Psoas muscle (tissue), 8 donors: Measurements from ENCODE around the gene DDO. TPM values are rescaled to one million over a fixed set of nuclear protein-coding genes. Genes with fewer than 3 reads are reported as not detected.

ENCODE experiments used
- ATAC-seq, 4 donors: fragments of 200-7000 bp; cut with Tn5 transposase; one replicate each; pipeline ENCODE4 v1.9.1; 2020; ENCODE audit warnings: moderate library complexity in 3 of 4, mild to moderate bottlenecking in 2 of 4
- DNase-seq, 2 donors: peaks; one replicate each; pipeline ENCODE4 v3.0.0-alpha.2; 2020
- H3K27ac ChIP-seq: fragments of 200-600 bp; one replicate; pipeline ENCODE4 v1.8.0; 2022
- H3K27me3 ChIP-seq, 3 donors: fragments of 200-600 bp in 1 of 3; one replicate each; pipeline versions ENCODE4 v1.6.1 to v1.8.0; 2013 to 2022; ENCODE audit warnings: low read length in 2 of 3, mild to moderate bottlenecking in 2 of 3, moderate library complexity in 1 of 3; ENCODE audit not compliant: insufficient read depth in 3 of 3
- H3K36me3 ChIP-seq, 2 donors: fragments of 200-600 bp in 1 of 2; one replicate each; pipeline versions ENCODE4 v1.6.1 to v1.8.0; 2013 to 2022; ENCODE audit warnings: low read depth in 1 of 2, mild to moderate bottlenecking in 1 of 2, moderate library complexity in 1 of 2; ENCODE audit not compliant: insufficient read depth in 1 of 2
- H3K4me1 ChIP-seq: fragments of 200-600 bp; one replicate; pipeline ENCODE4 v1.8.0; 2022
- H3K4me3 ChIP-seq: fragments of 200-600 bp; one replicate; pipeline ENCODE4 v1.8.0; 2022; ENCODE audit warnings: mild to moderate bottlenecking
- H3K9me3 ChIP-seq: fragments of 200-600 bp; one replicate; pipeline ENCODE4 v1.8.0; 2022
- WGBS, 3 donors: extraction: QIAGEN DNeasy Blood & Tissue Kit; methylation state at CpG; one replicate each; pipeline versions ENCODE4 v1.1.6 to v1.1.7; 2013; 5-methylcytosine and 5-hydroxymethylcytosine counted together
- intact Hi-C, 2 donors: fragments of 100-400 bp; cut with DNase I; formaldehyde crosslinking; loops; one replicate each; pipeline versions ENCODE4 v1.11.0 to v1.14.2; 2022
- polyA plus RNA-seq, 3 donors: library from polyadenylated mRNA; stranded (reverse); fragments of 200-250 nt; gene quantifications; one replicate each; pipeline ENCODE4 v1.2.3, GENCODE V29; 2013
- total RNA-seq, 4 donors: library from RNA; stranded (reverse); fragmentation: NEBNext Ultra II Directional in 2 of 4; extraction: Animal tissue kit (Norgen Biotek cat#: 25700) in 2 of 4; gene quantifications; one replicate each; pipeline versions ENCODE4 v1.2.1 to v1.2.4, GENCODE V29; 2021 to 2023
- TF ChIP-seq, protein P1 (sequence below): fragments of 200-600 bp; IDR thresholded peaks from one replicate; pipeline ENCODE4 v1.8.0; 2022; ENCODE audit warnings: antibody characterized with exemption
- donor health status: healthy with polysubstance abuse.
- donor health status: DM: no; HTN: no; CAD: no; lungs with moderate emphysema.
- donor health status: Bipolar disorder and iron deficiency.
- donor health status: healthy.
- donor health status: DM: yes; HTN: yes; CAD: no.
- donor health status: DM: no; HTN: no; CAD: no.
- donor health status: DM: no; HTN: no; CAD: no.
- donor health status: DM: yes; HTN: yes; CAD: no.

The DDO gene
- total and polyA plus RNA-seq, 7 donors = 1.7 to 9.7 (median 4.8) TPM

DNA sequence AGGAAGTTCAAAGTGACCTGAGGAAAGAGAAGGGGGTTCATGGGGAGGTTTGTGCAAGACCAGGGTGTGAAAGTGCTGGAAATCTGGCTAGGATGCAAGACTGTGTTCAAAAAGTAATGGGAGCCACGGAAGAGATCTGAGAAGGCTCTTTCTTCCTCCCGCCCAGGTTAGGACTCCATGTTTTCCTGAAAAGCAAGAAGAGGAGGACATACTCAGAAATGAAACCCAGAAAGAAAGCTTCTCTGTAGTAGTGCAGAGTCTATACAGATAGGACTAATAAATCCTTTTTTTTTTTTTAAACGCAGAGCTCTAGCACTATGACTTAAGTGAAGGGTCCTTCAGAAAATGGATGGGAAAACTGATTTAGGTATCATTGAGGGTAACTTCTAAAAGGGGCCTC lies 3.2 kb upstream of the DDO start:
- no peak for ATAC-seq
- TF ChIP-seq, protein P1, sequence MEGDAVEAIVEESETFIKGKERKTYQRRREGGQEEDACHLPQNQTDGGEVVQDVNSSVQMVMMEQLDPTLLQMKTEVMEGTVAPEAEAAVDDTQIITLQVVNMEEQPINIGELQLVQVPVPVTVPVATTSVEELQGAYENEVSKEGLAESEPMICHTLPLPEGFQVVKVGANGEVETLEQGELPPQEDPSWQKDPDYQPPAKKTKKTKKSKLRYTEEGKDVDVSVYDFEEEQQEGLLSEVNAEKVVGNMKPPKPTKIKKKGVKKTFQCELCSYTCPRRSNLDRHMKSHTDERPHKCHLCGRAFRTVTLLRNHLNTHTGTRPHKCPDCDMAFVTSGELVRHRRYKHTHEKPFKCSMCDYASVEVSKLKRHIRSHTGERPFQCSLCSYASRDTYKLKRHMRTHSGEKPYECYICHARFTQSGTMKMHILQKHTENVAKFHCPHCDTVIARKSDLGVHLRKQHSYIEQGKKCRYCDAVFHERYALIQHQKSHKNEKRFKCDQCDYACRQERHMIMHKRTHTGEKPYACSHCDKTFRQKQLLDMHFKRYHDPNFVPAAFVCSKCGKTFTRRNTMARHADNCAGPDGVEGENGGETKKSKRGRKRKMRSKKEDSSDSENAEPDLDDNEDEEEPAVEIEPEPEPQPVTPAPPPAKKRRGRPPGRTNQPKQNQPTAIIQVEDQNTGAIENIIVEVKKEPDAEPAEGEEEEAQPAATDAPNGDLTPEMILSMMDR = no peak
- H3K27ac ChIP-seq = no peak overlapping the region
- H3K36me3 ChIP-seq = no peaks in the 10 kb centered on the region
- no peaks in the 10 kb centered on the region for H3K9me3 ChIP-seq
- peaks cover 0 to 7% (median 0%) of the 10 kb centered on the region in 3 donors for H3K27me3 ChIP-seq
- intact Hi-C loops = no loop called here
- H3K4me1 ChIP-seq = peaks cover 12% of the 10 kb centered on the region
- 83 to 85% (median 84%) methylated on average over 3 of the region's 3 CpGs for WGBS, 3 donors
- H3K4me3 ChIP-seq = no peak overlapping the region
- no peak for DNase-seq

DNA sequence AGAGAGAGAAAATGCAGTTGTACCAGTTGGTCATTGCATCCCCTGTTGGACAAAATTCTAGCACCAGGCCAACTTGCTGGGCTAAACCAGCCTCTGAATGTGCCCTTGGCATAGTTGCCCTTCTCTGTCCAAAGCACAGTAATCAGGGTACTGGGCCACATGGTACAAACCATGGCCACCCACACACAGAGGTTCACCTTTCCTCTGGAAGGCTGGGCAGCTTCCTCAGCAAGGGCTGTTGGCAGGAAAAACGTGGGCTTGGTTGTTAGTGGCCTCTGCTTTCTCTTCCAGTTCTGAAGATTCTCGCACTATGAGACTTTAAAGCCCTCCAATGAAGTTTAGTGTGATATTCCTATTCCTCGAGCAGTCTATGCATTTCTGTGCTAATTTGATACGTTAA lies 706 bp downstream of the DDO start:
- DNase-seq (no peak), ATAC-seq (peak in 2 of 4 donors; percentile 22 to 23)
- intact Hi-C loops = no loop called here
- peaks cover 0 to 10% of the 10 kb centered on the region in 2 donors for H3K36me3 ChIP-seq
- H3K27ac ChIP-seq = peak overlapping the region; percentile 88
- peaks cover 12% of the 10 kb centered on the region for H3K4me1 ChIP-seq
- WGBS, 3 donors = 27 to 33% (median 29%) methylated on average over 4 of the region's 4 CpGs
- TF ChIP-seq, protein P1 = no peak
- H3K9me3 ChIP-seq = no peaks in the 10 kb centered on the region
- H3K27me3 ChIP-seq = no peaks in the 10 kb centered on the region
- peak overlapping the region; percentile 64 for H3K4me3 ChIP-seq

DNA sequence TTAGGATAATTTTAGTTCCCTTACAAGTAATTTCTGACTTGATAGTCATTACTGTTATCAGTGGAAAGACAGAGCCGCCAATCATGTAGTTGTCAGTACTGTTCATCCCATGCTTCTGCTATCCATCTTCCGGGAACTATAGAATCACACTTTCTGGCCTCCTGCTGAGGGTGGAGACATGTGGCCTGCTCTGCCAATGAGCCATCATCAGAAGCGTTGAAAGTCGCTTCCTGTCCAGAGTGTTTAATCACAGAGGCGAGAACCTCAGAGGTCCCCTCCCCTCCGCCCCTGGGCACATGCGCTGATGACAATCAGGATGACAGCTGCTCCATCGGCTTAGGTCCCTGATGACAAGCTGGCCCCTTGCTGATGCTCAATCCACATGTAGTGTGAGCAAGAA lies 3.0 kb downstream of the DDO start:
- H3K4me1 ChIP-seq = peaks cover 12% of the 10 kb centered on the region
- H3K27me3 ChIP-seq = no peaks in the 10 kb centered on the region
- TF ChIP-seq, protein P1 = no peak
- peak in 1 of 4 donors; percentile 70 for ATAC-seq
- no peak for DNase-seq
- no peaks in the 10 kb centered on the region for H3K9me3 ChIP-seq
- H3K36me3 ChIP-seq = peaks cover 2 to 25% of the 10 kb centered on the region in 2 donors
- H3K4me3 ChIP-seq = no peak overlapping the region
- intact Hi-C loops = no loop called here
- 67 to 74% (median 71%) methylated on average over 8 of the region's 8 CpGs for WGBS, 3 donors
- no peak overlapping the region for H3K27ac ChIP-seq

DNA sequence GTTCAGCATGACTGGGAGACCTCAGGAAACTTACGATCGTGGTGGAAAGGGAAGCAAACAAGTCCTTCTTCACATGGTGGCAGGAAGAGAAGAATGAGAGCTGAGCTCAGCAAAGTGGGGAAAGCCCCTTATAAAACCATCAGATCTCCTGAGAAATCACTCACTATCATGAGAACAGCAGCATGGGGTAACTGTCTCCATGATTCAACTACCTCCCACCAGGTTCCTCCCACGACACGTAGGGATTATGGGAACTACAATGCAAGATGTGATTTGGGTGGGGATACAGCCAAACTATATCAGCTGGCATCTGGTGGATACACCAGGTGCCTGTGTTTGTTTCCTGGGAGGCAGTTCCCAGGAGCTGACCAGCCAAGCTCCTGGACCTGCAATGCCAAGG lies 4.9 kb downstream of the DDO start:
- Histone ChIP-seq H3K4me3 (no peak overlapping the region), H3K27me3 (no peaks in the 10 kb centered on the region), H3K36me3 (peaks cover 2 to 41% of the 10 kb centered on the region in 2 donors), H3K4me1 (peaks cover 12% of the 10 kb centered on the region), H3K9me3 (no peaks in the 10 kb centered on the region), H3K27ac (no peak overlapping the region)
- WGBS, 3 donors = 66 to 75% (median 74%) methylated on average over 4 of the region's 4 CpGs
- intact Hi-C loops = no loop called here
- TF ChIP-seq, protein P1 = no peak
- DNase-seq (no peak), ATAC-seq (no peak)

DNA sequence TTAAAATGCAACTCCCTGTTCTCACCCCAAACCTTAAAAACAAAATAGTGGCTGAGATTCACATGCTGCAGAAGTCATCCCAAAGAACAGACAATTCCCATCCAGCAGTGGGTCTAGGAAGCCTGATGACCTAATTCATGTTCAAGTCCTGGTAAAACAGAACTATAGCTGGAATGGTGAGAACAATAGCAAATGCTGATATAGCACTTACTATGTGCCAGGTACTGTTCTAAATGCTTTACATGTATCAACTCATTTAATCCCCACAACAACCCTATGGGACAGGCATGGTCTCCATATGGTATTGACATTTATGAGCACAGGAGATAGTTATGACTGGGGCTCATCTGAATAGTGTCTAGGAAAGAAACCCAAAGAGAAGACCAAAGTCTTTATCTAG lies 5.6 kb downstream of the DDO start:
- Histone ChIP-seq H3K4me1 (peaks cover 11% of the 10 kb centered on the region), H3K27ac (no peak overlapping the region), H3K9me3 (no peaks in the 10 kb centered on the region), H3K4me3 (no peak overlapping the region), H3K36me3 (peaks cover 2 to 41% of the 10 kb centered on the region in 2 donors), H3K27me3 (no peaks in the 10 kb centered on the region)
- intact Hi-C loops = no loop called here
- TF ChIP-seq, protein P1 = no peak
- no peak for ATAC-seq
- DNase-seq = no peak
